HepG2 (cell line): ENCODE results near the gene NPW.

ENCODE experiments used
- AFF4 ChIP-seq: sonication (generic); formaldehyde crosslinking; IDR thresholded peaks from 2 replicates; pipeline ENCODE4 v1.4.0; 2020; ENCODE audit warnings: missing genetic modification reagents
- KMT2A ChIP-seq: sonication (generic); formaldehyde crosslinking; IDR thresholded peaks from 2 replicates; pipeline ENCODE4 v1.4.0; 2020; ENCODE audit warnings: missing genetic modification reagents
- U2AF2 ChIP-seq: fragments of 200-400 bp; formaldehyde crosslinking; IDR thresholded peaks from 2 replicates; pipeline ENCODE4 v1.6.1; 2017; ENCODE audit warnings: low read depth, mild to moderate bottlenecking, low read length
- TF ChIP-seq, protein P1 (sequence below): sonication (generic); formaldehyde crosslinking; IDR thresholded peaks from 2 replicates; pipeline ENCODE4 v1.5.0; 2020; ENCODE audit warnings: mild to moderate bottlenecking, missing genetic modification reagents, moderate library complexity

DNA sequence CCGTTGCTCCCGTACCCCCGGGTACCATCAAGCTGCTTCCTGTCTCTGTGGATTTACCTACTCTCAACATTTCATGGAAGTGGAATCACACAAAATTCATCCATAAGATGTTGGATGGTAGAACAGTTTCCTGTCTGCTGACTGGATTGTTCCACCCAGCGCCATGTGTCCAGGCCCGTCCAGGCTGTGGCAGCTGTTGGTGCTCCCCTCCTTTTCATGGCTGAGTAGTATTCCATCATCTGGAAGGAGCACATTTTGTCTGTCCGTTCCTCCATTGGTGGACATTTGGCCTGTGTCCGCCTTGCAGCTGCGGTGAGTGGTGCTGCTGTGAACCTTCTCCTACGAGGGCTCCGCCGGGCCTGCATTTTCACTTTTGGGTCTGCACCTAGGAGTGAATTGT, 46.6 kb downstream of the NPW start:
- TF ChIP-seq, protein P1, sequence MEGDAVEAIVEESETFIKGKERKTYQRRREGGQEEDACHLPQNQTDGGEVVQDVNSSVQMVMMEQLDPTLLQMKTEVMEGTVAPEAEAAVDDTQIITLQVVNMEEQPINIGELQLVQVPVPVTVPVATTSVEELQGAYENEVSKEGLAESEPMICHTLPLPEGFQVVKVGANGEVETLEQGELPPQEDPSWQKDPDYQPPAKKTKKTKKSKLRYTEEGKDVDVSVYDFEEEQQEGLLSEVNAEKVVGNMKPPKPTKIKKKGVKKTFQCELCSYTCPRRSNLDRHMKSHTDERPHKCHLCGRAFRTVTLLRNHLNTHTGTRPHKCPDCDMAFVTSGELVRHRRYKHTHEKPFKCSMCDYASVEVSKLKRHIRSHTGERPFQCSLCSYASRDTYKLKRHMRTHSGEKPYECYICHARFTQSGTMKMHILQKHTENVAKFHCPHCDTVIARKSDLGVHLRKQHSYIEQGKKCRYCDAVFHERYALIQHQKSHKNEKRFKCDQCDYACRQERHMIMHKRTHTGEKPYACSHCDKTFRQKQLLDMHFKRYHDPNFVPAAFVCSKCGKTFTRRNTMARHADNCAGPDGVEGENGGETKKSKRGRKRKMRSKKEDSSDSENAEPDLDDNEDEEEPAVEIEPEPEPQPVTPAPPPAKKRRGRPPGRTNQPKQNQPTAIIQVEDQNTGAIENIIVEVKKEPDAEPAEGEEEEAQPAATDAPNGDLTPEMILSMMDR: no peak
- TF ChIP-seq KMT2A (CRISPR knock-in tag) (no peak), U2AF2 (no peak), AFF4 (no peak)
